ELF-1 (cell line): Measurements from ENCODE around the gene XAGE5.
"Not testable (repeated sequence)": the region's sequence is repeated elsewhere in the genome, so short reads cannot be mapped to it uniquely, and the experiment has no call there.

Experiments
- DNase-seq: peaks from one replicate; pipeline ENCODE4 v3.0.0-alpha.2; 2016; ENCODE audit warnings: low read depth, low spot score

Gene XAGE5, protein sequence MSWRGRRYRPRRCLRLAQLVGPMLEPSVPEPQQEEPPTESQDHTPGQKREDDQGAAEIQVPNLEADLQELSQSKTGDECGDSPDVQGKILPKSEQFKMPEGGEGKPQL

DNA sequence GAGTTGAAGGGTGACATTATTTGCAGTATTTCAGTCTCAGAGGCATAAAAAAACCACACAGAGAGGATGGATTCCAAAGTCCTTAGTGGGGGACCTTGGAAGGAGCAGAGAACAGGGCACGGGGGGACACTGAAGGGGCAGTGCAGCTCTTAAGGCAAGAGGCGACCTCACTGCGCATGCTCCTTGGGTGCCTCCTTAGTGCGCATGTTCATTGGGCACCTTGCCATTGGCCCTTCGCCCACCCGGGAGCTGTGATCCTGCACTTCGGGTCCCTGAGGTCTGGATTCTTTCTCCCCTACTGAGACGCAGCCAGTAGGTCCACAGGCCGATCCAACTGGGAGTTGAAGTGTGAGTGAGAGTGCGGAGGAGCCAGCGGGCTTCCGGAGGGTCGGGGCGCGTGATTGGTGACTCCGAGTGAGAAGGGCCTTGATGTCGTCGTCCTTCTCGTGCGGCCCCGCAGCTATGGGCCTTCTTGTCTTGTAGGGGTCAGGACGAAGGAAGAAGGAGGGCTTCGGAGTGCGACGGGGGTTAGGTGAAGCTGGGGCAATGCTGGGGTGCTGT lies at the start of gene XAGE5:
Gene XAGE5 (plus strand): TSS at position 223 of the 561 bp plus-strand sequence. CDS start 1,280 bp downstream, outside the sequence.
- DNase-seq = no peak

GRCh38 chrX:52765983-52766382 lies 45.1 kb upstream of the XAGE5 start:
- DNase-seq = not testable (repeated sequence)

DNA sequence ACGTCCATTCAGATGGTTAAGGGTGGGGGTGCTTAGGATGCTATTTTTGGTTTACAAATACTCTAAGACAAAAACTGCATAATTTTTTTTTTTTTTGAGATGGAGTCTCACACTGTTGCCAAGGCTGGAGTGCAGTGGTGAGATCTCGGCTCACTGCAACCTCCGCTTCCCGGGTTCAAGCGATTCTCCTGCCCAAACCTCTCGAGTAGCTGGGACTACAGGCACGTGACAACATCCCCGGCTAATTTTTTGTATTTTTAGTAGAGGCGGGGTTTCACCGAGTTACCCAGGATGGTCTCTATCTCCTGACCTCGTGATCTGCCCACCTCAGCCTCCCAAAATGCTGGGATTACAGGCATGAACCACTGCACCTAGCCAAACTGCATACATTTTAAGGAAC lies 37.6 kb upstream of the XAGE5 start:
- not testable (repeated sequence) for DNase-seq

DNA sequence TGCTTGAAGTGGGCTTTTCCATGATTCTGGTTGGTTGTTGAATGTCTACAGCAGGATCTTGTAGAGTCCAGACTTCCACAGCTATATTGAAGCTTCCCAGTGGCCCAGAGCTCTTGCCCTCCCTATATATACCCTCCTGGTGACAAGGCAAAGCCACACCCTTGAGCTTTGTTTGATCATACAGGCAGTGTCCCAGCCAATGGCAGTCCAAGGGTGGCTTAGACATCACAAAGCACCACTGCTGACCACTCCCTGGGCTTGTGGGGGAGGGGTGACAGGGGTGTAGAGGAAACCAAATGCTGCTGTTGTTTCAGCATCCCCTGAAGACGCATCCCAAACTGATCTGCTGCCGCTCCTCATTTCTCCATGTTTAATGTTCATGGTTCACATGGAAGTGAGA lies 13.8 kb upstream of the XAGE5 start, which contains the start of gene SPANXN5:
Gene SPANXN5 (minus strand): TSS at position 101 of the 400 bp plus-strand sequence. CDS start 79 bp downstream, at position 22.
- not testable (repeated sequence) for DNase-seq

GRCh38 chrX:52804876-52805275 lies 6.2 kb upstream of the XAGE5 start:
- not testable (repeated sequence) for DNase-seq

- DNase-seq = no peak
These were observed 8.7 kb downstream of the XAGE5 start for GRCh38 chrX:52819788-52820187.

GRCh38 chrX:52821079-52821760 lies 10.1 kb downstream of the XAGE5 start:
- no peak for DNase-seq

DNA sequence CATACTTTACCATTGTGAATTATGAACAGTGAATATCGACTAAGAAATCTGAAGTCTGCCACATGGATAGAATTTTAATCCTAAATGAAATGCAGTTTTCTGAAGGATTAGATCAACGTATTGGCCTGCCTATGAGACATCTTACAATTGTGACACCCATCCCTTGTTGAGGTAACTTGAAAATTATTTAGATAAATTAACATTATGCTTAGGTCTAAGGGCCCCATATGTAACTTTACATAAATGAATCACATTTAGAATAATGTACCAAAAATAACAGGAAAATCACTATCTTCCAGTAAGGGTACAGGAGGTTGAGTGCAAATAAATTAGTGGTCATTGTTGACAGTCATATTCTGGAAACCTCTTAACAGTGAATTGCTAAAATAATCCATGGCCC lies 13.5 kb downstream of the XAGE5 start:
- DNase-seq = no peak

GRCh38 chrX:52830551-52830950 lies 19.5 kb downstream of the XAGE5 start:
- no peak for DNase-seq

DNA sequence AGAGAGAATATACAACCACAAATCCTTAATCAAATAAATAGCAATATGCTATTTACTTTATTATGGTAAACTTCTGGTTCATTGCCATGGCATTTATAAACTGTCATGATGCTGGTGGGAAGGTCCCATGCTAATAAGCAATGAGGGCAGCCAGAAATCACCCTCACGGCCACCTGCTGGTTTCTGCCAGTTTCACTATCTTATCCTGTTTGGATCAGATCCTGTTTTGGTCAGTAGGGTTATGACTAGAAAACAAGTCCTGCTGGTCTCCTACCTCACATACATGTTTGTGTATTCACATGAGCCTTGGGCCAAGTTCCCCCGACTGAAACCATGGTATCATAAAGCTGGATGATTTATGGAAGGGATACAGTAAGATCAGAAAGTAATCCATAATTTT lies 28.1 kb downstream of the XAGE5 start:
- DNase-seq = no peak

- DNase-seq = not testable (repeated sequence)
These were observed 32.5 kb downstream of the XAGE5 start for GRCh38 chrX:52843619-52844018.

DNA sequence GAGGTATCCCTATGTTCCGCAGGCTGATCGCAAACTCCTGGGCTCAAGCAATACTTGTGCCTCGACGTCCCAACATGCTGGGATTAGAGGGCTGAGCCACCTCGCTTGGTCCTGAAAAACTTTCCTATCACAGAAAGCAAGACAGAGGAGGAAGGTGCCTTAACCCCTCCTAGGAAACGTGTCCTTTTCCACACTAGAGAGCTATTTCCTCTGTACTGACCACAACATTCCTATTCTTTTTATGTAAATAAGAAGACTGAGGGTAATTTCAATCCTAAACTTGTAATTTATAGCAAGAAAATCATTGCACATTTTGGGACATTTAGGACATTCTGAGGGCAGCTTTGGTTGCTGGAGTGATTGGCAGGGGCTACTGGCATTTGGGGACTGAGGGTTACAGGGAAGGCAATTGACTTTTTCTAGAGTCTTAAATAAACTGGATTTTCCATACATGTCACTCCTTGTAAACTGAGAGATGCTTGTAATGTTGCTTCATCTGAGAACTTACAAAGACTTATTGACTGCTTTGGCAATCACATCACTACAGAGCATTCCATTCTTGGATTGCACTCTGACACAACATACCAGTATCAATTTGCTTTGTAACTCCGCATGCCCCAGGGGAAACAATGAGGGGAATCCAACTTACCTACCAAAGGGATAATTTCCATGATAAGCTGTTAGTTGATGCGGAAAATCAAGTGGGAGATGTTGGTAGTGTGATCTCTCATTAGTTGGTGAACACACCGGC lies 41.2 kb downstream of the XAGE5 start:
- DNase-seq = no peak

DNA sequence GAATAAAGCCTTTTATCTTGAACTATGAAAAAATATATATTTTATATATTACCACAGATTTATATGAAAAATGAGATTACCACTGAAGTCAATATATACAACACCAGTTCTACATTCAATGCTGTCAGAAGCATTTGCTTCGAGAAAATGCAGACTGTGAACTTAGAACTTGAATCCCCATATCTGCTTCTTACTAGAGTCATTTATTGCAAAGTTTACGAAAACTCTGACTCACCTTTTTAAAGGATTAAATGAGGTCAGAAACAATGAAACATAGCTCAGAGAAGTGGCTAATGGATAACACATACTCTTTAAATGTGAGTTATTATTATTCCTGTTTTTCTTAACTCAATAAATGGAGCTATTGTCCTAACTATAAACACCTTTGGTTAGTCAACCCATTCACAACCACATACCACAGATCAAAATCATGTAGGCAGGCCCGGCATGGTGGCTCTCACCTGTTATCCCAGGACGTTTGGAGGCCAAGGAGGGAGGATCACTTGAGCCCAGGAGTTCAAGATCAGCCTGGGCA lies 46.0 kb downstream of the XAGE5 start:
- not testable (repeated sequence) for DNase-seq

- DNase-seq = no peak
These were observed 54.4 kb downstream of the XAGE5 start for GRCh38 chrX:52865343-52865998.
